Measurements from ENCODE around the gene MRFAP1L1.

- TF ChIP-seq CTCF (IDR thresholded peaks at IDR 0.05; ENCODE audit: low read depth, low read length, missing input control) (no peak), JUND (IDR thresholded peaks at IDR 0.05) (no peak), FOXA2 (IDR thresholded peaks at IDR 0.05) (no peak), ATF3 (IDR thresholded peaks at IDR 0.05) (no peak), TAF1 (conservative IDR thresholded peaks at IDR 0.05) (no peak), SP1 (IDR thresholded peaks at IDR 0.05) (no peak), EGR1 (IDR thresholded peaks at IDR 0.05; ENCODE audit: low read depth in 2 of 2) (no peak), RAD21 (IDR thresholded peaks at IDR 0.05) (no peak), REST (IDR thresholded peaks at IDR 0.05) (no peak), NR2F2 (IDR thresholded peaks at IDR 0.05) (no peak)
These were observed 30.7 kb upstream of the MRFAP1L1 start for GRCh38 chr4:6740347-6740746.
